Measurements from ENCODE around the gene ACLY.

- TF ChIP-seq EZH2 (IDR thresholded peaks at IDR 0.05; ENCODE audit: low read depth, unreplicated experiment) (no peak), CTCF (conservative IDR thresholded peaks at IDR 0.05; ENCODE audit: low read depth in 2 of 2) (no peak), CREB1 (CRISPR knock-in tag; IDR thresholded peaks at IDR 0.05; ENCODE audit: low read depth) (no peak), POLR2AphosphoS5 (IDR thresholded peaks at IDR 0.05; ENCODE audit: low read depth) (no peak), EZH2phosphoT487 (IDR thresholded peaks at IDR 0.05; ENCODE audit: unreplicated experiment) (no peak), JUNB (IDR thresholded peaks at IDR 0.05; ENCODE audit: unreplicated experiment) (no peak), ZNF331 (CRISPR knock-in tag; IDR thresholded peaks at IDR 0.05; ENCODE audit: low read depth) (no peak), NANOG (IDR thresholded peaks at IDR 0.05; ENCODE audit: borderline replicate concordance) (no peak)
- TF ChIP-seq, protein P1, sequence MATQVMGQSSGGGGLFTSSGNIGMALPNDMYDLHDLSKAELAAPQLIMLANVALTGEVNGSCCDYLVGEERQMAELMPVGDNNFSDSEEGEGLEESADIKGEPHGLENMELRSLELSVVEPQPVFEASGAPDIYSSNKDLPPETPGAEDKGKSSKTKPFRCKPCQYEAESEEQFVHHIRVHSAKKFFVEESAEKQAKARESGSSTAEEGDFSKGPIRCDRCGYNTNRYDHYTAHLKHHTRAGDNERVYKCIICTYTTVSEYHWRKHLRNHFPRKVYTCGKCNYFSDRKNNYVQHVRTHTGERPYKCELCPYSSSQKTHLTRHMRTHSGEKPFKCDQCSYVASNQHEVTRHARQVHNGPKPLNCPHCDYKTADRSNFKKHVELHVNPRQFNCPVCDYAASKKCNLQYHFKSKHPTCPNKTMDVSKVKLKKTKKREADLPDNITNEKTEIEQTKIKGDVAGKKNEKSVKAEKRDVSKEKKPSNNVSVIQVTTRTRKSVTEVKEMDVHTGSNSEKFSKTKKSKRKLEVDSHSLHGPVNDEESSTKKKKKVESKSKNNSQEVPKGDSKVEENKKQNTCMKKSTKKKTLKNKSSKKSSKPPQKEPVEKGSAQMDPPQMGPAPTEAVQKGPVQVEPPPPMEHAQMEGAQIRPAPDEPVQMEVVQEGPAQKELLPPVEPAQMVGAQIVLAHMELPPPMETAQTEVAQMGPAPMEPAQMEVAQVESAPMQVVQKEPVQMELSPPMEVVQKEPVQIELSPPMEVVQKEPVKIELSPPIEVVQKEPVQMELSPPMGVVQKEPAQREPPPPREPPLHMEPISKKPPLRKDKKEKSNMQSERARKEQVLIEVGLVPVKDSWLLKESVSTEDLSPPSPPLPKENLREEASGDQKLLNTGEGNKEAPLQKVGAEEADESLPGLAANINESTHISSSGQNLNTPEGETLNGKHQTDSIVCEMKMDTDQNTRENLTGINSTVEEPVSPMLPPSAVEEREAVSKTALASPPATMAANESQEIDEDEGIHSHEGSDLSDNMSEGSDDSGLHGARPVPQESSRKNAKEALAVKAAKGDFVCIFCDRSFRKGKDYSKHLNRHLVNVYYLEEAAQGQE (IDR thresholded peaks at IDR 0.05; ENCODE audit: unreplicated experiment), result no peak
- TF ChIP-seq, protein P2, sequence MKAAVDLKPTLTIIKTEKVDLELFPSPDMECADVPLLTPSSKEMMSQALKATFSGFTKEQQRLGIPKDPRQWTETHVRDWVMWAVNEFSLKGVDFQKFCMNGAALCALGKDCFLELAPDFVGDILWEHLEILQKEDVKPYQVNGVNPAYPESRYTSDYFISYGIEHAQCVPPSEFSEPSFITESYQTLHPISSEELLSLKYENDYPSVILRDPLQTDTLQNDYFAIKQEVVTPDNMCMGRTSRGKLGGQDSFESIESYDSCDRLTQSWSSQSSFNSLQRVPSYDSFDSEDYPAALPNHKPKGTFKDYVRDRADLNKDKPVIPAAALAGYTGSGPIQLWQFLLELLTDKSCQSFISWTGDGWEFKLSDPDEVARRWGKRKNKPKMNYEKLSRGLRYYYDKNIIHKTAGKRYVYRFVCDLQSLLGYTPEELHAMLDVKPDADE (IDR thresholded peaks at IDR 0.05), result no peak
Measured at GRCh38 chr17:41956522-41956921, 37.8 kb upstream of the ACLY start.

All from GM23338 (cell line).